T-helper 9 cell (primary cell): ENCODE data around the gene RUNX2.
A peak's percentile ranks its signal among the peaks of the same experiment; 100 is the strongest.

Source experiments
- DNase-seq: peaks from one replicate; pipeline ENCODE4 v3.0.0-alpha.2; 2020

Gene RUNX2

DNA sequence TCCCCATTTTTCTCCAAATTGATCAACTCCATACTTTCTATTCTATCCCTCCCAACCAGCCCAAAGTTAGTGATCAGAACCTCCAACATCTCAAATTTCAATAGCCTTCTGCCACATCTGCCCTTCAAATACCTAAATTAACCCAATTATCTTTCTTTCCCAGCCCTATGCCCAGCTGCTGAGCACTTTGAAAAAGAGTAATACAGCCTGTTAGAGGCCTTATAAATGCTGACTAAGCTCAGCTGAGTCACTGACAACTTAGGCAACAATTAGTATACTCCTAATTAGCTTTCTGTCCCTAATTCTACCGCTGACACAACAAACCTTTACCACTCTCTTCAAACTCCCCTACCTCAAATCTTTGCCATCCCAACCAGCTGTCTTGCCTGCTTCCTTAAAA lies 23.5 kb downstream of the RUNX2 start:
- no peak for DNase-seq

DNA sequence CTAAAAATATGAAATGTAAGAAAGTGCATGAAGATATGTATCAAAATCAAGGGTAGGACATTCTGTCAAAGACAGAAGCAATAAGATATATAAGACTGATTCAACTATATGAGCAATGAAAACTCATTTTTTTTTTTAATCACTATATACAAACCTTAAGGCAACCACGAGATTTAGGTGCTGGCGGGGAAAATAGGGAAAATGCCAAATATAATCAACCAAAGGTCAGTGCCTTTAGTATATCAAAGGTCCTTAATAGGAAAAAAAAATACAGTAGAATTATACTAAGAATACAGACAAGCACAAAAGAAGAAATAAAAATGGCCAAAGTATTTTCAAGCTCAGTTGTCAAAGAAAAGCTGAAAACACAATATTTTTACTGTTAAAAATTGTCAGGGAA lies 25.5 kb downstream of the RUNX2 start:
- DNase-seq: no peak

- no peak for DNase-seq
These were observed 36.3 kb downstream of the RUNX2 start for GRCh38 chr6:45364466-45364865.

DNA sequence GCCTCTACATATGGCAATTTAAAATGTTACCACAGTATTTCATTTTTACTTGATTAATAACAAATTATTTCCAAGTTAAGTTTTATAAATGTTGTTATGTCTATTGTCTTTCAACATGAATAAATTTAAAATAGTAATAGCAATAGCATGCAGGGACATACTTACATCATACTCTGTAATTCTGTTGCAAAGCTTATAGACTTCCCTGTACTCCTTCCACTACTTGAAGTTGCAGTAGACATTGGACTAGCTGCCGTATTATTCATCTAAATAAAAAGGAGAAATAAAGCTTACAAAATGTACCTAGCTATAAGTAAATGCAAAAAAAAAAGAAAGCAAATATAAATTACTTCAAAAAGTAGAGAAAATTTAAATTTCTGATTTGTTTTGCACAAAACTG lies 36.9 kb downstream of the RUNX2 start:
- no peak for DNase-seq

- DNase-seq: no peak
These were observed 38.4 kb downstream of the RUNX2 start for GRCh38 chr6:45366534-45366933.

GRCh38 chr6:45367999-45368398 lies 39.9 kb downstream of the RUNX2 start:
- DNase-seq: no peak

DNA sequence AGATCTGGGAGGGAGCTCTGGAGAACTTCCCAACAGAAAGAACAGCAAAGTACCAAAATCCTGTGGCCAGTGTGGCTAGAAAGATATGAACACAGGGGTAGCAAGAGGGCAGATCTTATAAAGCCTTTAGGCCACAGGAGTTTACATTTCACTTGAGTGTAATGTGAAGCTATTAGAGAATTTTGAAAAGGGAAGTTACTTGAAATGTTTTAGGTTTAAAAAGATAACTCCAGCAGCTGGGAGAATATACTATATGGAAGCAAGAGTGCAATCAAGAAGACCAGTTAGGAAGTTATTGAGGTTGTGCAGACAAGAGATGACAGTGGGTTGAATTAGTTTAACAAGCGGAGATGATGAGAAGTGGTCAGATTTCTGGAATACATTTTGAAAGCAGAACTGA lies 41.7 kb downstream of the RUNX2 start:
- no peak for DNase-seq

DNA sequence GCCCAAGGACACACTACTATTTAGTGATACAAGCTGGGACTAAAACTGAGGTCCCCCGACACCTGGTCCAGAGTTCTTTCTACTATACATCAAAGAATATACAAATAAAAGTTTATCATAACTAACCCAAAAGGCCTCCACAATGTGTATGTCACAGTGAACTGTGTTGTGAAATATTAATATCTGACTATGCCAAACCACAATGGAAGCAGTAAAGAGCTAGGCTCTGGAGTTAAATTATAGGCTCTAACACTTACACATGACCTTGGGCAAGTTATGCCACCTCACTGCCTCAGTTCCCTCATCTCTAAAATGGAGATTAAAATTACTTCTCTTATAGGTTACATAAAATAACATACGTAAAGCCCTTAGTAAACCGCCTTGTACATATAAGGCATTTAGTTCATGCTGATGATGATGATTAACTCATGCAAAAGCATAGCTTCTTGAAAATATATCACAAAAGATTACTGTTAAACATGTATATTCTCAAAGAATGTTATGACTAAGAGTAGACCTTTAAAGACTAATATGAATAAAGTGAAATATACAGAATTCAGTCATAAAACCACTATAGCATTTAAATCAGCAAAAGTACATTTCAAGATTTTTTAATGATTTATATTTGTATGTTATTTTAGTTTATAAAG lies 43.9 kb downstream of the RUNX2 start:
- no peak for DNase-seq

GRCh38 chr6:45375449-45375848 lies 47.3 kb downstream of the RUNX2 start:
- DNase-seq: no peak

- no peak for DNase-seq
These were observed 48.3 kb downstream of the RUNX2 start for GRCh38 chr6:45376310-45377042.

DNA sequence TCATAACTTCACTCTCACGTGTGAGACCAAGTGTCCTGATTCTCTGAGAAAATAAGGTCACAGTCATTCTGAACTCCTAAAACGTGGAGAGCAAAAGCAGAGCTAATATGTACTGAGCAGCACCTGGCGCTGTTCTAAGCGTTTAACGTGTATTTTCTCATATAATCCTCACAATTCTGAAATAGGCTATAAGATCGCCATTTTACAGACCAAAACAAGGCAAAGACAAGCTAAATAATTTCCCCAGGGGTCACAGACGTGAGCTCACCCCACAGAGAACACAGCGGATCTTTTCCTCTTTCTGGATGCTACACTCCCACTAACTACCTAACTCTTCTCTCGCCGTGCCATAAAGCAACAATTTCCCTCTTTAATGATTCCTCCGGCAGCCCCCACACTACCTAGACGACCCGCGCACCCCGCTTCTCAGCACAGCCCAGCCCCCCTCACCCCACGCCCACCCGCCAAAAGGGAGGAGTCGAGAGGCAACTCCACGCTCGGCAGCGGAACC lies 49.0 kb downstream of the RUNX2 start:
- DNase-seq: peak; percentile 72

DNA sequence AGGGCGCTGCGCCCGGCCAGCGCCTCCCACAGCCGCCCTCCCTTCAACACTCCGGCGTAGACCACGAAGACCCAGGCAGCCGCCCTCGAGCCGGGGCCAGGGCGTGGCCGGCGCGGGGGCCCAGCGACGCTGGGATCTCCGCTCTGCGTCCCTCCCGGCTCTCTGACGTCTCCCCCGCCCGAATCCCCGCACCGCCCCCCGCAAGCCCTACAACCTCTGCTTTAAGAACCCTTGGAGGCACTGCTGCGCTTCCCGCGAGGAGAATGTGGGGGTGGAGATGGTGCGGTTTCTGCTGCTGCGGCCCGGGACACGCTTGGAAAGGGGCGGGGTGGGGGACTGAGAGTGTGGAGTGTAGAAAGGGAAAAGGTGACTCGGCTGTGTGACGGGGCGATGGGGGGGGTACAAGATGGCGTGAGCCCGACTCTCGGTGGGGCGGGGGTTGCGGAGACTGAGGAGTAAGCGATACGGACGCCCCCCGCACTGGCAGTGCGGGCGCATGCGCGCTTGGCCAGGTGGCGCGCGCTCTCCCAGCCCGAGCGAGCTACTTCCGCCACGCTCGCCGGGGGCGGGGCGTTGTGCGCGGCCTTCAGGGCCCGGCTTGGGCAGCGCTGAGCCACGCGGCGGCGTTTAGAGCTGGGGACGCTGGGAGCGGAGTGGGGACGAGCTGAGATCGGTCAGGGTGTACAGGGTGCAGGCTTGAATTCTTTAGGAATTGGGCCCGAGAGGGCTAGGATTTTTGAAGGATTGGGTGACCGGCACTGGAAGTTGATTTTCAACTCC lies 49.6 kb downstream of the RUNX2 start, which contains the start of gene SUPT3H:
TSS of gene SUPT3H (minus strand) at position 381 of the 780 bp plus-strand sequence.
- DNase-seq: peak; percentile 82

GRCh38 chr6:45378334-45378926 lies 50.3 kb downstream of the RUNX2 start:
- DNase-seq: peak; percentile 1

DNA sequence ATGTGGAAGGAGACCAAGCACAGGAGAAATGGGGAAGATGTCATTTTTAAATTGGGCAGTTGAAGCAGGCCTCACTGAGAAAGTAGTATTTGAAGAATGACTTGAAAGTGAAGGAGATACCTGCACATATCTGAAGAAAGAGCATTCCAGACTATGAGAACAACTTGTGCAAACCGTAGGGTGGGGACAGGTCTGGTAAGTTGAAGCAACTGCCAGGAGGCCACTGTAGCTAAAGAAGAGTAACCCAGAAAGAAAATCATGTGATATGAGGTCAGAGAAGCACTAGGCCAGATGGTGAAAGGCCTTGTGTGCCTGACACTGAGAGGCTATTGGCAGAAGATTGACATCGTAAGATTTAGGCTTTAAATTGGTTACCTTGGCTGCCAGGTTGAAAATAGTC lies 54.3 kb downstream of the RUNX2 start:
- DNase-seq: no peak

GRCh38 chr6:45386501-45386900 lies 58.4 kb downstream of the RUNX2 start:
- DNase-seq: no peak

GRCh38 chr6:45387236-45387635 lies 59.1 kb downstream of the RUNX2 start:
- no peak for DNase-seq

DNA sequence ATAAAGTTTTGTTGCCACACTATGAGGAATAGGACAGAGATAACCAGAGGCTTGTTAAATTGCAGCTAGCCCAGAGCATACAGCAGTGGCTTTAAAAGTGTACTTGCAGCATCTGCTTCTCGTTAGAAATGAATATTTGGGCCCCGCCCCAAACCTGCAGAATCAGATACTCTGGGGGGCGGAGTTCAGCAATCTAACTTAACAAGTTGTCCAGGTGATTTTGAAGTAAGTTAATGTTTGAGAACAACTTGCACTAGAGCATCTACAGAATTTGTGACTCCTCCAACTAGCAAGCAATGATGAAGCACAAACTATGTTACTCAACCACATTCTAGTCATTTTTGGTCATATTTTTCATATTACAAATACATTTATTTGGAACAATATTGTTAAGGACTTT lies 60.2 kb downstream of the RUNX2 start:
- DNase-seq: no peak

- no peak for DNase-seq
These were observed 66.5 kb downstream of the RUNX2 start for GRCh38 chr6:45394586-45395095.

DNA sequence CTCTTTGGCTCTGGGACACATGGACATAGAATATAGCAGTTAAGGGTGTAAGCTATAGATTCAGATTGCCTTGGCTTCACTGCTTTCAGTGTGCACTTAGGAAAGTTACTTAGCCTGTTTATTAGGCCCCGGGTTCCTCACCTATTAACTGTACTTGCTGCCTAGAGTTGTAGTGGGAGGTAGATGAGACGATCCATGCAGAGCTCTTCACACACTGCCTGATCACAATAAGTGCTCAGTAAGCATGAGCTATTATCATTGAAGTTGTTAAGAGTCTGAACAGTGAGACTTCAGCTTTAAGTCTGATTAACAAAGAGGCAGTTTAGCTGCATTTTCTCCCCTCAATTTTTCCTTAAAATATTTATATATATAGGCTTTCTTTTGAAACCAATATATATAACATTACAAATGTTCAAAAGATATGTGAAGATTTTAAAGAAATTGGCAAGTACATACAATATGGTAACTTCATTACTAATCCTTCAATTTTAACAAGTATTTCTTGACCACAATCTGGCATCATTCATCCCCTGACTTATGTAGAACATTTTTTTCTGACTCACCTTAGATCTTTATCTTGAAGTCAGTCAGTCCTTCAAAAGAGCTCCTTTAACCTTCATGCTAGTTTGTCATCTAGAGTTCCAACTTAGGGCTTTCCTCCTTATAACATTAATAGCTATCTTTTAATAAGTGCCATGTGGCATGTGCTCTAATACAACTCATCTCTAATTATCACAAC lies 70.1 kb downstream of the RUNX2 start:
- DNase-seq: no peak

DNA sequence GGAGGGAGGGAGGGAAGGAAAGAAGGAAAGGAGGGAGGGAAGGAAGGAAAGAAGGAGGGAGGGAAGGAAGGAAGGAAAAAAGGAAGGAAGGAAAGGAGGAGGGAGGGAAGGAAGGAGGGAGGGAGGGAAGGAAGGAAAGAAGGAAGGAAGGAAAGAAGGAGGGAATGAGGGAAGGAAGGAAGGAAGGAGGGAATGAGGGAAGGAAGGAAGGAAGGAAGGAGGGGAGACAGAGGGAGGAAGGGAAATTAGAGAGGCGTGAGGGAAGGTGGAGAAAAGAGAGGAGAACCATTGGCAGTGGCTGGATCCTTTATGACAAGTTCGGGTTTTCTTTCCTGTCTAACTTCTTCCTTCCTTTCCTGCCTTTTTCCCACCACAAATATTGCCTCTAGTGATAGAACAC lies 71.9 kb downstream of the RUNX2 start:
- DNase-seq: no peak

GRCh38 chr6:45411959-45412358 lies 83.8 kb downstream of the RUNX2 start:
- DNase-seq: no peak

DNA sequence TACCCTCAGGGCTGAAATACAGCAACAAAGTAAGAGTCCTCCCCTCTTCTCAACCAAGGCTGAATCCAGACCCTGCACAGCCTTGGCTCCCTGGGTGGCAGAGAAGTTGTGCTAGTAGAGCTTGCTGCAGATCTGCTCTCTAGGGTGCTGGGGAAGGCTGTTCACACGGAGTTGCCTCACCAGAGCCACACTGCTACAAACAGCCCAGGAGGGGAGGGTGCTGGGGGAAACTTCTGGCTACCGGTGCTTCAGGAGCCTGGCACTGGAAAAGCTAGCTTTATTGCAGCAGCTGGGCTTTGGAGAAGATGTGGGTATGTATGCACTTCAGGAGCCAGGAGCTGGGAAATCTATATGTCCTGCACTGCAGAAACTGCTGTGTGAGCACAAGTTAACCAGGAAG lies 87.2 kb downstream of the RUNX2 start:
- DNase-seq: no peak
